Measurements from ENCODE around the gene TSPEAR. TPM values are rescaled to one million over a fixed set of nuclear protein-coding genes. Genes with fewer than 3 reads are reported as not detected.
"Not testable (repeated sequence)": the region's sequence is repeated elsewhere in the genome, so short reads cannot be mapped to it uniquely, and the experiment has no call there.

TSPEAR gene
- total RNA-seq, 4 donors from 2014 or later: not detected

- 71 to 83% methylated on average over 3 to 22 of the region's 23 CpGs for WGBS, 2 donors (ENCODE audit: low coverage in 1 of 2)
- no peak overlapping the region for H3K4me3 ChIP-seq
- H3K27ac ChIP-seq: no peak overlapping the region
- TF ChIP-seq POLR2AphosphoS5 (IDR thresholded peaks at IDR 0.05): no peak
- TF ChIP-seq EP300 (IDR thresholded peaks at IDR 0.05; ENCODE audit: low read depth): no peak
- TF ChIP-seq, protein P1, sequence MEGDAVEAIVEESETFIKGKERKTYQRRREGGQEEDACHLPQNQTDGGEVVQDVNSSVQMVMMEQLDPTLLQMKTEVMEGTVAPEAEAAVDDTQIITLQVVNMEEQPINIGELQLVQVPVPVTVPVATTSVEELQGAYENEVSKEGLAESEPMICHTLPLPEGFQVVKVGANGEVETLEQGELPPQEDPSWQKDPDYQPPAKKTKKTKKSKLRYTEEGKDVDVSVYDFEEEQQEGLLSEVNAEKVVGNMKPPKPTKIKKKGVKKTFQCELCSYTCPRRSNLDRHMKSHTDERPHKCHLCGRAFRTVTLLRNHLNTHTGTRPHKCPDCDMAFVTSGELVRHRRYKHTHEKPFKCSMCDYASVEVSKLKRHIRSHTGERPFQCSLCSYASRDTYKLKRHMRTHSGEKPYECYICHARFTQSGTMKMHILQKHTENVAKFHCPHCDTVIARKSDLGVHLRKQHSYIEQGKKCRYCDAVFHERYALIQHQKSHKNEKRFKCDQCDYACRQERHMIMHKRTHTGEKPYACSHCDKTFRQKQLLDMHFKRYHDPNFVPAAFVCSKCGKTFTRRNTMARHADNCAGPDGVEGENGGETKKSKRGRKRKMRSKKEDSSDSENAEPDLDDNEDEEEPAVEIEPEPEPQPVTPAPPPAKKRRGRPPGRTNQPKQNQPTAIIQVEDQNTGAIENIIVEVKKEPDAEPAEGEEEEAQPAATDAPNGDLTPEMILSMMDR (IDR thresholded peaks at IDR 0.05): no peak
- no peak for TF ChIP-seq POLR2A (IDR thresholded peaks at IDR 0.05)
- in situ Hi-C loops (cut with MboI; ENCODE audit: low pct_ligation_motif_present in 1 of 4, low pct_unique_long_range_greater_than_20kb in 1 of 4, low sequenced_read_pairs in 3 of 4): no loop called here
- no peaks in the 10 kb centered on the region for H3K4me1 ChIP-seq
- intact Hi-C loops (cut with DNase I; ENCODE audit: low total_unique reads): no loop called here
- H3K27me3 ChIP-seq: peaks cover 41% of the 10 kb centered on the region
- DNase-seq: no peak
- H3K36me3 ChIP-seq: no peaks in the 10 kb centered on the region
- H3K9me3 ChIP-seq: peaks cover 0 to 5% of the 10 kb centered on the region in 2 donors
These were observed 109.5 kb downstream of the TSPEAR start for GRCh38 chr21:44601596-44602462.

DNA sequence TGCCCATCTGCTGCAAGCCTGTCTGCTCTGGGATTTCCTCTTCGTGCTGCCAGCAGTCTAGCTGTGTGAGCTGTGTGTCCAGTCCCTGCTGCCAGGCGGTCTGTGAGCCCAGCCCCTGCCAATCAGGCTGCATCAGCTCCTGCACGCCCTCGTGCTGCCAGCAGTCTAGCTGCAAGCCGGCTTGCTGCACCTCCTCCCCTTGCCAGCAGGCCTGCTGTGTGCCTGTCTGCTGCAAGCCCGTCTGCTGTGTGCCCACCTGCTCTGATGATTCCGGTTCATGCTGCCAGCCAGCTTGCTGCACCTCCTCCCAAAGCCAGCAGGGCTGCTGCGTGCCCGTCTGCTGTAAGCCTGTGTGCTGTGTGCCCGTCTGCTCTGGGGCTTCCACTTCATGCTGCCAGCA is 110.3 kb downstream of the TSPEAR start:
- H3K4me1 ChIP-seq; intact Hi-C loops (cut with DNase I; ENCODE audit: low total_unique reads); H3K27ac ChIP-seq; H3K36me3 ChIP-seq; H3K9me3 ChIP-seq; in situ Hi-C loops (cut with MboI; ENCODE audit: low pct_ligation_motif_present in 1 of 4, low pct_unique_long_range_greater_than_20kb in 1 of 4, low sequenced_read_pairs in 3 of 4); DNase-seq; H3K4me3 ChIP-seq: not testable (repeated sequence)
- H3K27me3 ChIP-seq: peaks cover 36% of the 10 kb centered on the region
- 62% methylated on average over 5 of the region's 10 CpGs; no CpG with 5 or more reads in 1 of the 2 donors for WGBS, 2 donors (ENCODE audit: low coverage in 1 of 2)

GRCh38 chr21:44600118-44600978 is 111.0 kb downstream of the TSPEAR start, which contains the start of gene KRTAP10-7:
KRTAP10-7 (plus strand) TSS chr21:44600597; CDS start chr21:44600622, 25 bp downstream.
- H3K27me3 ChIP-seq: peaks cover 37% of the 10 kb centered on the region
- H3K36me3 ChIP-seq; H3K4me1 ChIP-seq; intact Hi-C loops (cut with DNase I; ENCODE audit: low total_unique reads); H3K27ac ChIP-seq; H3K4me3 ChIP-seq; DNase-seq; H3K9me3 ChIP-seq; in situ Hi-C loops (cut with MboI; ENCODE audit: low pct_ligation_motif_present in 1 of 4, low pct_unique_long_range_greater_than_20kb in 1 of 4, low sequenced_read_pairs in 3 of 4): not testable (repeated sequence)
- 51 to 60% methylated on average over 7 to 23 of the region's 23 CpGs for WGBS, 2 donors (ENCODE audit: low coverage in 1 of 2)

DNA sequence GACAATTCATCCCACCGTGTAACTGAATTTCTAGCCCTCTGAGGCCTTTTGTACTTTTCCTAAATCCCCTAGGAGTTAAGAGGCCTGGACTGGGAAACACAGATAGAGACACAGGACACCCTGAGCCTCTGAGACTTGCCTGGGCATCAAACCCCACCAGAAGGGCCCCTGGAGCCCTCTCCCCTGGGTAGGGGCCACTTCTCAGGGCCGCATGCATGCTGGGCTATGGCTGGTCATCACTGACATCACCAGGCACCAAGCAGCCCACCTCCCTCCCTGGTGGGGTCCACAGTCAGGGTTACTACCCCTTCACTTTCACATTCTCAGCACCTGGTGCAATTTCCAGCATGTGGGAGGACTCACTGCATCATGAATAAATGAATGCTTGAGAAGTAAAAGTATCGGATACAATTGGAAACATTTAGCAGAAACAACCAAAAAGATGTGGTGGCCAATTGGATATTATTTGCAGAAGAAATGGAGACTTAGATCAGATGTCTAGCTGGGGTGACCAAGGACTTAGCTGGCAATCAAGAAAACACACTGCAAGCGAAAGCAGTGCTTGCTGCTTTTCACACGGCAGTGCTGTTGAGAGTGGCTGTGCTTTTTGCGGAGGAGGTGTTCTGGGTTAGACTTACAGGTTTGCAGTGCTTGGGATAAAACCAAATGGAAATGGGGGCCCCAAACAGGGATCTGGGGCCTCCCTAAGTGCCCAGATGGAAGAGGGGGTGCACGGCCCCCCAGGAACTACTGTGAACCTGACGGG is 111.9 kb downstream of the TSPEAR start:
- no peaks in the 10 kb centered on the region for H3K36me3 ChIP-seq
- H3K4me3 ChIP-seq: no peak overlapping the region
- in situ Hi-C loops (cut with MboI; ENCODE audit: low pct_ligation_motif_present in 1 of 4, low pct_unique_long_range_greater_than_20kb in 1 of 4, low sequenced_read_pairs in 3 of 4) (loop anchor here in 2 of 4 donors (25.0 kb wide), 1 partner anchor 88 kb away; the partner anchor contains the start of genes KRTAP10-12 (in 2 of the 2) and KRTAP12-1 (in 2 of the 2)), intact Hi-C loops (cut with DNase I; ENCODE audit: low total_unique reads) (no loop called here)
- DNase-seq: no peak
- peaks cover 0 to 5% of the 10 kb centered on the region in 2 donors for H3K9me3 ChIP-seq
- 83 to 89% methylated on average over 6 to 8 of the region's 8 CpGs for WGBS, 2 donors (ENCODE audit: low coverage in 1 of 2)
- no peaks in the 10 kb centered on the region for H3K4me1 ChIP-seq
- no peak overlapping the region for H3K27ac ChIP-seq
- peaks cover 42% of the 10 kb centered on the region for H3K27me3 ChIP-seq
- TF ChIP-seq, protein P1 (IDR thresholded peaks at IDR 0.05): no peak
- no peak for TF ChIP-seq POLR2A (IDR thresholded peaks at IDR 0.05)
- no peak for TF ChIP-seq EP300 (IDR thresholded peaks at IDR 0.05; ENCODE audit: low read depth)
- TF ChIP-seq POLR2AphosphoS5 (IDR thresholded peaks at IDR 0.05): no peak
